HCT116 (cell line): ENCODE data around the gene HIF1A. TPM values are rescaled to one million over a fixed set of nuclear protein-coding genes. Genes with fewer than 3 reads are reported as not detected.
"Not testable (repeated sequence)": the region's sequence is repeated elsewhere in the genome, so short reads cannot be mapped to it uniquely, and the experiment has no call there.

Experiments used
- ATAC-seq: fragments of 200-7000 bp; cut with Tn5 transposase; 2 replicates; pipeline ENCODE4 v1.9.1; 2020; ENCODE audit warnings: mild to moderate bottlenecking, moderate library complexity
- BruUV-seq: library from RNA; stranded (reverse); fragments of 400-500 nt; replicated peaks from 2 replicates; lab custom pipeline; 2021; lab: Mats Ljungman, UMichigan
- CTCF ChIA-PET: fragments of 300-600 bp; sonication (Branson Sonifier 250); formaldehyde crosslinking; loops from one replicate; lab custom pipeline; 2021; ENCODE audit warnings: antibody characterized with exemption; lab: Charles Lee
- POLR2A ChIA-PET: fragments of 300-600, 350-600 bp; sonication (Branson Sonifier 250); formaldehyde crosslinking; loops from one replicate; lab custom pipeline; 2021; ENCODE audit warnings: antibody characterized with exemption; lab: Charles Lee
- RAD21 ChIA-PET, 2 experiments: fragments of 300-600 bp; sonication (Branson Sonifier 250); formaldehyde crosslinking; loops; one replicate each; lab custom pipeline; 2023; ENCODE audit warnings: low total read pairs in 2 of 2; ENCODE audit not compliant: uncharacterized antibody in 2 of 2, unreplicated experiment in 2 of 2, low non-redundant PET in 1 of 2; lab: Charles Lee
- DNase-seq: peaks from one replicate; pipeline ENCODE4 v3.0.0-alpha.2; 2010; ENCODE audit warnings: low read depth, low spot score
- H2AFZ ChIP-seq: fragments of 200-600 bp; shearing (Covaris generic), sonication (generic); 2 replicates; pipeline ENCODE4 v1.6.1; 2017; ENCODE audit warnings: low read depth, mixed run types, mixed read lengths, antibody characterized with exemption, low read length; ENCODE audit not compliant: poor library complexity, severe bottlenecking
- H3K27ac ChIP-seq: 2 replicates; pipeline ENCODE4 v1.5.1; 2012; ENCODE audit warnings: low read depth, low read length
- H3K27me3 ChIP-seq: fragments of 200-600 bp; sonication (generic); 2 replicates; pipeline ENCODE4 v1.6.1; 2016; ENCODE audit warnings: mixed run types, low read length, mixed read lengths; ENCODE audit not compliant: insufficient read depth
- H3K36me3 ChIP-seq, 2 experiments: fragments of 200-500 bp in 1 of 2; fragments of 200-600 bp in 1 of 2; sonication (Bioruptor generic) in 1 of 2; sonication (generic) in 1 of 2; 2 replicates each; pipeline versions ENCODE4 v1.5.1 to v1.6.1; 2014 to 2016; ENCODE audit warnings: low read length in 2 of 2, inconsistent platforms in 1 of 2, mixed read lengths in 1 of 2, mixed run types in 1 of 2; ENCODE audit not compliant: insufficient read depth in 2 of 2, control insufficient read depth in 1 of 2
- H3K4me1 ChIP-seq, 2 experiments: fragments of 200-600 bp in 1 of 2; sonication (generic) in 1 of 2; 2 replicates each; pipeline versions ENCODE4 v1.5.1 to v1.6.1; 2012 to 2017; ENCODE audit warnings: low read length in 2 of 2, inconsistent platforms in 1 of 2, mild to moderate bottlenecking in 1 of 2, mixed read lengths in 1 of 2, mixed run types in 1 of 2, moderate library complexity in 1 of 2; ENCODE audit not compliant: insufficient read depth in 2 of 2, control insufficient read depth in 1 of 2
- H3K4me2 ChIP-seq: fragments of 200-600 bp; sonication (generic); 2 replicates; pipeline ENCODE4 v1.6.1; 2017; ENCODE audit warnings: mixed run types, low read length, mixed read lengths
- H3K4me3 ChIP-seq, 2 experiments: fragments of 200-600 bp in 1 of 2; sonication (generic) in 1 of 2; replicated peaks in 1 of 2; 2 replicates each; pipeline ENCODE4 v1.5.1; 2011 to 2016; ENCODE audit warnings: low read length in 2 of 2, control low read depth in 1 of 2, low read depth in 1 of 2, mild to moderate bottlenecking in 1 of 2, mixed read lengths in 1 of 2, mixed run types in 1 of 2
- H3K79me2 ChIP-seq: fragments of 200-600 bp; sonication (generic); 2 replicates; pipeline ENCODE4 v1.6.1; 2017; ENCODE audit warnings: mild to moderate bottlenecking, mixed run types, low read length, moderate library complexity, mixed read lengths; ENCODE audit not compliant: insufficient read depth
- H3K9ac ChIP-seq: fragments of 200-600 bp; sonication (generic); 2 replicates; pipeline ENCODE4 v1.6.1; 2016; ENCODE audit warnings: low read length, mixed read lengths
- H3K9me2 ChIP-seq: fragments of 200-600 bp; sonication (generic), shearing (Covaris generic); 2 replicates; pipeline ENCODE4 v1.6.1; 2017; ENCODE audit warnings: mixed run types, mild to moderate bottlenecking, moderate library complexity; ENCODE audit not compliant: insufficient read depth
- H3K9me3 ChIP-seq, 2 experiments: fragments of 200-500 bp in 1 of 2; fragments of 200-600 bp in 1 of 2; sonication (Bioruptor generic) in 1 of 2; sonication (generic) in 1 of 2; 2 replicates each; pipeline ENCODE4 v1.6.1; 2014 to 2017; ENCODE audit warnings: low read length in 2 of 2, mixed read lengths in 2 of 2, inconsistent platforms in 1 of 2, low read depth in 1 of 2, mild to moderate bottlenecking in 1 of 2, mixed run types in 1 of 2, moderate library complexity in 1 of 2; ENCODE audit not compliant: control insufficient read depth in 1 of 2, insufficient read depth in 1 of 2
- H4K20me1 ChIP-seq: fragments of 200-600 bp; sonication (generic), shearing (Covaris generic); 2 replicates; pipeline ENCODE4 v1.6.1; 2017; ENCODE audit warnings: mixed run types, mild to moderate bottlenecking, moderate library complexity; ENCODE audit not compliant: insufficient read depth
- ATF3 ChIP-seq: IDR thresholded peaks from 2 replicates; pipeline ENCODE4 v1.6.1; 2012
- CEBPB ChIP-seq: IDR thresholded peaks from 2 replicates; pipeline ENCODE4 v1.6.1; 2012; ENCODE audit warnings: low read depth
- SRF ChIP-seq: IDR thresholded peaks from 2 replicates; pipeline ENCODE4 v1.6.1; 2012; ENCODE audit warnings: low read depth
- TCF7L2 ChIP-seq: IDR thresholded peaks from 2 replicates; pipeline ENCODE4 v1.7.0; 2011; ENCODE audit warnings: borderline replicate concordance, inconsistent platforms; ENCODE audit not compliant: insufficient read depth, insufficient read length; ENCODE audit errors: extremely low read depth
- YY1 ChIP-seq: IDR thresholded peaks from 2 replicates; pipeline ENCODE4 v1.6.1; 2011; ENCODE audit warnings: low read length, low read depth, moderate library complexity, mild to moderate bottlenecking; ENCODE audit not compliant: insufficient replicate concordance; ENCODE audit errors: extremely low read depth
- ZFX ChIP-seq: fragments of 450-650 bp; IDR thresholded peaks from 2 replicates; pipeline ENCODE4 v1.6.1; 2017
- intact Hi-C: fragments of 100-400 bp; cut with micrococcal nuclease; formaldehyde crosslinking; loops from 2 replicates; pipeline ENCODE4 v1.10.0; 2022
- total RNA-seq: library from RNA; stranded (reverse); gene quantifications from one replicate; pipeline ENCODE4 v1.2.1, GENCODE V29; 2021; ENCODE audit not compliant: unreplicated experiment

The HIF1A gene
- total RNA-seq, 1 experiment from 2014 or later, result 113 TPM

- Histone ChIP-seq H3K79me2 (peaks cover 89% of the 10 kb centered on the region), H3K27ac (no peak overlapping the region), H3K9ac (no peak overlapping the region), H3K9me2 (no peaks in the 10 kb centered on the region), H3K4me3 (no peak overlapping the region), H3K9me3 (no peaks in the 10 kb centered on the region), H2AFZ (no peak overlapping the region), H3K4me1 (peaks cover 0 to 4% of the 10 kb centered on the region in 2 experiments; a peak in 2 of 4 replicates), H3K36me3 (no peaks in the 10 kb centered on the region), H4K20me1 (peaks cover 51% of the 10 kb centered on the region), H3K4me2 (no peak overlapping the region), H3K27me3 (no peaks in the 10 kb centered on the region)
- ChIA-PET CTCF (no interaction called here), RAD21 (no interaction called here), POLR2A (interaction anchor here (0.8 to 1.7 kb wide), 2 partner anchors 10 to 11 kb away, joined by 3 to 8 read pairs; partner anchors contain the start of gene HIF1A)
- DNase-seq, result no peak
- ATAC-seq, result no peak
- no TSS peak for BruUV-seq
- TF ChIP-seq ATF3 (no peak), ZFX (no peak), SRF (no peak), YY1 (no peak), TCF7L2 (no peak), CEBPB (no peak)
- intact Hi-C loops, result no loop called here
These were observed 10.9 kb downstream of the HIF1A start for GRCh38 chr14:61706096-61706690.

GRCh38 chr14:61707774-61708173 is 12.5 kb downstream of the HIF1A start:
- ATAC-seq, H3K4me2 ChIP-seq, H3K9me3 ChIP-seq, DNase-seq, POLR2A ChIA-PET, H3K9ac ChIP-seq, BruUV-seq, RAD21 ChIA-PET, H3K27ac ChIP-seq, intact Hi-C loops, H3K4me3 ChIP-seq, H3K4me1 ChIP-seq, H3K27me3 ChIP-seq, H3K9me2 ChIP-seq, H2AFZ ChIP-seq, H3K36me3 ChIP-seq, CTCF ChIA-PET: not testable (repeated sequence)
- H4K20me1 ChIP-seq, result peaks cover 59% of the 10 kb centered on the region
- H3K79me2 ChIP-seq, result peaks cover 90% of the 10 kb centered on the region

GRCh38 chr14:61708693-61709092 is 13.4 kb downstream of the HIF1A start:
- peaks cover 54% of the 10 kb centered on the region for H4K20me1 ChIP-seq
- H3K9me2 ChIP-seq, intact Hi-C loops, H2AFZ ChIP-seq, H3K36me3 ChIP-seq, ATAC-seq, H3K4me3 ChIP-seq, RAD21 ChIA-PET, DNase-seq, H3K4me2 ChIP-seq, POLR2A ChIA-PET, H3K27ac ChIP-seq, BruUV-seq, H3K27me3 ChIP-seq, CTCF ChIA-PET, H3K4me1 ChIP-seq, H3K9ac ChIP-seq, H3K9me3 ChIP-seq: not testable (repeated sequence)
- H3K79me2 ChIP-seq, result peaks cover 90% of the 10 kb centered on the region
